SK-MEL-5 (cell line): ENCODE results near the gene SYT3. TPM values are rescaled to one million over a fixed set of nuclear protein-coding genes. Genes with fewer than 3 reads are reported as not detected.
A peak's percentile ranks its signal among the peaks of the same experiment; 100 is the strongest.

Source experiments
- DNase-seq: peaks from one replicate; pipeline ENCODE4 v3.0.0-alpha.2; 2016; ENCODE audit warnings: low read depth, low spot score
- in situ Hi-C: cut with HindIII; loops from 2 replicates; pipeline ENCODE4 v1.10.0; 2016; ENCODE audit warnings: low sequenced_read_pairs, high pct_unique_total_duplicates, low pct_unique_long_range_greater_than_20kb
- total RNA-seq: library from RNA; depleted of rRNA; stranded (reverse); fragments of >200 nt; shearing (Covaris generic); gene quantifications from 2 replicates; pipeline ENCODE4 v1.2.3, GENCODE V29; 2014

Gene SYT3
- total RNA-seq, 1 experiment from 2014 or later: 0.55 TPM

GRCh38 chr19:50664204-50664603 is 24.5 kb upstream of the SYT3 start:
- no peak for DNase-seq
- in situ Hi-C loops: no loop called here

GRCh38 chr19:50663482-50663790 is 23.8 kb upstream of the SYT3 start:
- in situ Hi-C loops: no loop called here
- DNase-seq: peak; percentile 54

- in situ Hi-C loops: no loop called here
- DNase-seq: no peak
These were observed 23.2 kb upstream of the SYT3 start for GRCh38 chr19:50662651-50663481.

GRCh38 chr19:50661766-50662650 is 22.3 kb upstream of the SYT3 start:
- no peak for DNase-seq
- in situ Hi-C loops: no loop called here

- no peak for DNase-seq
- in situ Hi-C loops: no loop called here
These were observed 21.3 kb upstream of the SYT3 start for GRCh38 chr19:50661023-50661422.

GRCh38 chr19:50660088-50660366 is 20.3 kb upstream of the SYT3 start:
- in situ Hi-C loops: no loop called here
- DNase-seq: no peak

- DNase-seq: no peak
- in situ Hi-C loops: no loop called here
These were observed 19.8 kb upstream of the SYT3 start for GRCh38 chr19:50659318-50660087.

GRCh38 chr19:50658441-50659317 is 19.0 kb upstream of the SYT3 start:
- in situ Hi-C loops: no loop called here

GRCh38 chr19:50657712-50658440 is 18.2 kb upstream of the SYT3 start:
- peak; percentile 99 for DNase-seq
- in situ Hi-C loops: no loop called here

More at GRCh38 chr19:50658441-50659317, 19.0 kb upstream of the SYT3 start:
- DNase-seq: peak; percentile 88

- in situ Hi-C loops: no loop called here
- no peak for DNase-seq
These were observed 17.6 kb upstream of the SYT3 start for GRCh38 chr19:50657222-50657669.

GRCh38 chr19:50654882-50655281 is 15.2 kb upstream of the SYT3 start:
- no peak for DNase-seq
- in situ Hi-C loops: no loop called here

GRCh38 chr19:50652722-50653121 is 13.0 kb upstream of the SYT3 start:
- DNase-seq: no peak
- in situ Hi-C loops: no loop called here

GRCh38 chr19:50651174-50651573 is 11.5 kb upstream of the SYT3 start:
- no peak for DNase-seq
- in situ Hi-C loops: no loop called here

GRCh38 chr19:50649433-50650391 is 10.0 kb upstream of the SYT3 start, which contains the start of gene C19orf81:
Gene C19orf81, plus strand, starts transcription at chr19:50649445. Its CDS starts 0 bp downstream, at chr19:50649445.
- in situ Hi-C loops: no loop called here
- peak; percentile 76 for DNase-seq

- in situ Hi-C loops: no loop called here
These were observed 9.0 kb upstream of the SYT3 start for GRCh38 chr19:50648659-50649058.

More at GRCh38 chr19:50648659-50649058, 9.0 kb upstream of the SYT3 start:
- no peak for DNase-seq
